ENCODE data around the gene HEPHL1. TPM values are rescaled to one million over a fixed set of nuclear protein-coding genes. Genes with fewer than 3 reads are reported as not detected.
"Not testable (repeated sequence)": the region's sequence is repeated elsewhere in the genome, so short reads cannot be mapped to it uniquely, and the experiment has no call there.

HEPHL1 gene
- total RNA-seq, 1 donor, result not detected

DNA sequence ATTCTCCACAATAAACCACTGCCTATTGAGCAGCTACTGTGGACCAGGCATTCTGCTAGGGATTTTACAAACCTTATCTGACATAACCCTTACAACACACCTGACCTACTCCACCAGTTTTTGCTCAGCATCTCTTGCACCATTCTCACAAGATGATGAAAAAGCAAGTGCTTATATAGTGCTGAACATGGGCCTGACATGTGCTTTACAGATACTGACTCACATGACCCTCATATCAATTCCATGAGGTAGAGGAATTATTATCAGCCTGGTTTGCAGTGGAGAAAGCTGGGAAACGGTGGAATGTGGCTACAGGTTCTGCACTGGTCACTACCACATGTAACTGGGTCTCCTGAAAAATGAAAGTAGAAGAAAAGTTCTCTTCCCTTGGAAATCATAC lies 69.9 kb downstream of the HEPHL1 start:
- Histone ChIP-seq H3K4me1 (ENCODE audit: insufficient read depth, low read length) (no peaks in the 10 kb centered on the region), H3K4me3 (ENCODE audit: low read length) (no peak overlapping the region), H3K9me3 (ENCODE audit: low read depth, low read length) (no peaks in the 10 kb centered on the region), H3K27me3 (ENCODE audit: insufficient read depth, low read length) (no peaks in the 10 kb centered on the region)

DNA sequence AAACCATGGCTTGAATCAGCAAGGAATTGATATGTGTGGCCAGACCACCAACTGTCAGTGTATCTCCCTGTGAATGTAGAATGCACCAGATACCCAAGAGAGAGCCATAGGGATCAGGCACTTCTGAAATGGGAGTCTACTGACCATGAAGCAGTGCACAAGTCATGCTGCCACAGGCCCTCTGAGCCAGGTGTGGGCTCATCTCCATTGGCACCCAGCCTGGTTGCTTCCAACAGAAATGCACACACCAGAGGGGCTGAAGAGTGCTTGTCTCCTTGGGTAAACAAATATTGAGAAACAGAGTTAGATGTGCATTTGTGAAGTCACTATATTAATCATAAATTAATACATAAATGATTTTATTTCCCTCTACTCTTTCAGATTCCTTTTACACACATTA lies 79.1 kb downstream of the HEPHL1 start:
- Histone ChIP-seq H3K4me1 (ENCODE audit: insufficient read depth, low read length) (no peaks in the 10 kb centered on the region), H3K27me3 (ENCODE audit: insufficient read depth, low read length) (no peaks in the 10 kb centered on the region), H3K9me3 (ENCODE audit: low read depth, low read length) (no peaks in the 10 kb centered on the region), H3K4me3 (ENCODE audit: low read length) (no peak overlapping the region)

DNA sequence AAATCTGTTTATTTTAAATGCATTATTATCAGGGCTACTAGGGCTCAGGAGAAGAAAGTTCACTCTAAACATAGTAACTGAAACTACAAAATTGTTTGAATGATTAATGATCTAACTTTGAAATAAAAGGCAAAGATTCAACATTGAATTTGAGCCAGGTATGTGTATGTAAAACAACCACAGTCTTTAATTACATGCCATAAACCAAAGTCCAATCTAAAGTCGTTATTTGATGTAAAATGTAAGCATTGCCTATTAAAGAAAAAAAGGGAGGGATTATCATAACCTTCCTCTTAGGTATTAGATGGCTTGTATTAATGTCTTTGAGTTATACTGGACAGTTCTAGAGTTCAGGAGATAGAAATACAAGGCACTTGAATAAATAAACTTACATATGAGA lies 82.3 kb downstream of the HEPHL1 start:
- Histone ChIP-seq H3K9me3 (ENCODE audit: low read depth, low read length) (no peaks in the 10 kb centered on the region), H3K4me3 (ENCODE audit: low read length) (no peak overlapping the region), H3K27me3 (ENCODE audit: insufficient read depth, low read length) (no peaks in the 10 kb centered on the region), H3K4me1 (ENCODE audit: insufficient read depth, low read length) (no peaks in the 10 kb centered on the region)

DNA sequence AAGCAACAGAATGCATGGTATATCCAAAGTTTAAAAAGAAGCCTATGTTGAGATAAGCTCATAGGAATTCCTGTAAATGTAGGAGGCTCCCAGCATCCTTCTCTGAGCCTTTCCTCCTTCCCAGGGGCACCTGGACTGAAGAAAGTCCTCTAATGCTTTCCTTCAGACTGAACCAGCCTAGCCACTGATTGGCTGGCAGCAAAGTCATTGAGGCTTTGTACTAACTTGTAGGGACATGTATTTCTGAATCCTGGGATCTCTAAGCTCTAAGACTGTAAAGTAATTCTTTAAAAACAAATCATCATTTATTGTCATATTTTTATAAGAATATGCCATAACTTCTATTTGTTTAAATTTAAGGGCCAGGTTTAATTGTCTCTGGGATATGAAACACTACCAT lies 83.6 kb downstream of the HEPHL1 start:
- Histone ChIP-seq H3K27me3 (ENCODE audit: insufficient read depth, low read length) (peaks cover 3% of the 10 kb centered on the region), H3K9me3 (ENCODE audit: low read depth, low read length) (no peaks in the 10 kb centered on the region), H3K4me3 (ENCODE audit: low read length) (no peak overlapping the region), H3K4me1 (ENCODE audit: insufficient read depth, low read length) (no peaks in the 10 kb centered on the region)

DNA sequence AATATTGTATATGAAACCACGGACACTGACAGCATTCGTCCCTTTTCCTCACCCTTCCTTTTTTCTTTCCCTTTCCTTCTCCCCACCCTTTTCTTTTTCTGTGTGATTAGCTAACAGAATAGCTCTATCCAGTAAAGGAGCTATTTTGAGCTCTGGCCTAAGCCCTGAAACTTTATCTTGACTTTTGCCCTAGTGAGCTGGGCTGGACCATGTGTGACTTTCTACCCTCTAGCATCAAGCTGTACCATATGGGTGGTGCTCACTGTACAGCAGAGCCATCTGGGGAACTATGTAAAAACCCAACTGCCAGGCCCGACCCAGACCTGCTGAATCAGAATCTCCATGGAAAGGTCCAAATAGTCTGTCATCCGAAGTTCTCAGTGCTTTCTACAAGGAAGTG lies 85.6 kb downstream of the HEPHL1 start:
- H3K27me3 ChIP-seq (ENCODE audit: insufficient read depth, low read length), result peaks cover 3% of the 10 kb centered on the region
- no peaks in the 10 kb centered on the region for H3K9me3 ChIP-seq (ENCODE audit: low read depth, low read length)
- no peaks in the 10 kb centered on the region for H3K4me1 ChIP-seq (ENCODE audit: insufficient read depth, low read length)
- H3K4me3 ChIP-seq (ENCODE audit: low read length), result no peak overlapping the region

DNA sequence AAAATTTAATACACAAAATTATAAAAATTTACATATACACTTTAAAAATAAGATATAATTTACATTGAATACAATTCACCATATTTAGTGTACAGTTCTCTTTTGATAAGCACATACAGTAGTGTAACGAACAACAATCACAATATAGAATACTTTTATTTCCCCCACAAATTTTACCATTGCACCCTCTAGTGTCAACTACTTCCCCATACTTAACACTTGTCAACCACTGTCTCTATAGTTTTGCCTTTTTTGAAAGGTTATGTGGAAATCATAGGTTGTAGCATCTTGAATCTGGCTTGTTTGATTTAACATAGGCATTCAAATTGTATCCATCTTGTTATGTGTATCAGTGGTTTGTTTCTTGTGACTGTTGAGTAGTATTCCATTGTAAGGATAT lies 86.2 kb downstream of the HEPHL1 start:
- Histone ChIP-seq H3K4me1 (ENCODE audit: insufficient read depth, low read length) (no peaks in the 10 kb centered on the region), H3K4me3 (ENCODE audit: low read length) (no peak overlapping the region), H3K9me3 (ENCODE audit: low read depth, low read length) (no peaks in the 10 kb centered on the region), H3K27me3 (ENCODE audit: insufficient read depth, low read length) (peaks cover 3% of the 10 kb centered on the region)

DNA sequence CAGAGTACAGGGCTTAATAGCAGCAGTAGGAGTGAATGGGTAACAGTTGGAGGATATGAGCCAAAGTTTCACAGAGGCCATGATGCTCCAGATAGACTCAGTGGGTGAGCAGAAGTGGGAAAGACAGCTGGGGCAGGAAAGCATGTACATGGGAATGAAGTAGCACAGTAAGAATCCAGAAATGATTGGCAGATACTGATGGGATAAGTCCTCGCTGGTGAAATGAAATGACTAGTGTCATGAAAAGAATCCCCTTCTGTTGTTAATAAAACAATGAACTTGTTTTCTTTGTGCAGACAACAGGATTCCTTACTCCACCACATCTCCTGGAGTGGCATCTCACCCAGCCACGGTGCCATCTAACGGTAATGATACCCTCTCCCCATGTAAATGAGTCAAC lies 90.1 kb downstream of the HEPHL1 start:
- Histone ChIP-seq H3K27me3 (ENCODE audit: insufficient read depth, low read length) (peaks cover 3% of the 10 kb centered on the region), H3K4me1 (ENCODE audit: insufficient read depth, low read length) (no peaks in the 10 kb centered on the region), H3K4me3 (ENCODE audit: low read length) (no peak overlapping the region), H3K9me3 (ENCODE audit: low read depth, low read length) (no peaks in the 10 kb centered on the region)

DNA sequence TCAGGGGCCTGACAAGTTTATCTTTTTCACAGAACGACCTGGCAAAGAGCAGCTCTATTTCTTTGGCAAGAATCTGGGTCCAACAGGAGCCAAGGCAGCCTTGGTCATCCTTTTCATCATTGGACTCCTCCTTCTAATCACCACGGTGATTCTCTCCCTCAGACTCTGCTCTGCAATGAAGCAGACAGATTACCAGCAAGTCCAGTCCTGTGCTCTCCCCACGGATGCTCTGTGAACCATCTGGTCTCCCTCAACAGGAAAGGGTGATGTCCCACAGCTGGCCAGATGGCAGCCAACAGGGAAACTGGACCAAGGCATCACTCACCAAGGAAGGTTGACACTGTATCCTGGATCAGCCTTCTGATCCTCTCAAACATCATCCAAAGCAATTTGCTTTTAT lies 90.5 kb downstream of the HEPHL1 start:
- Histone ChIP-seq H3K27me3 (ENCODE audit: insufficient read depth, low read length) (peaks cover 3% of the 10 kb centered on the region), H3K4me1 (ENCODE audit: insufficient read depth, low read length) (no peaks in the 10 kb centered on the region), H3K9me3 (ENCODE audit: low read depth, low read length) (no peaks in the 10 kb centered on the region), H3K4me3 (ENCODE audit: low read length) (no peak overlapping the region)

DNA sequence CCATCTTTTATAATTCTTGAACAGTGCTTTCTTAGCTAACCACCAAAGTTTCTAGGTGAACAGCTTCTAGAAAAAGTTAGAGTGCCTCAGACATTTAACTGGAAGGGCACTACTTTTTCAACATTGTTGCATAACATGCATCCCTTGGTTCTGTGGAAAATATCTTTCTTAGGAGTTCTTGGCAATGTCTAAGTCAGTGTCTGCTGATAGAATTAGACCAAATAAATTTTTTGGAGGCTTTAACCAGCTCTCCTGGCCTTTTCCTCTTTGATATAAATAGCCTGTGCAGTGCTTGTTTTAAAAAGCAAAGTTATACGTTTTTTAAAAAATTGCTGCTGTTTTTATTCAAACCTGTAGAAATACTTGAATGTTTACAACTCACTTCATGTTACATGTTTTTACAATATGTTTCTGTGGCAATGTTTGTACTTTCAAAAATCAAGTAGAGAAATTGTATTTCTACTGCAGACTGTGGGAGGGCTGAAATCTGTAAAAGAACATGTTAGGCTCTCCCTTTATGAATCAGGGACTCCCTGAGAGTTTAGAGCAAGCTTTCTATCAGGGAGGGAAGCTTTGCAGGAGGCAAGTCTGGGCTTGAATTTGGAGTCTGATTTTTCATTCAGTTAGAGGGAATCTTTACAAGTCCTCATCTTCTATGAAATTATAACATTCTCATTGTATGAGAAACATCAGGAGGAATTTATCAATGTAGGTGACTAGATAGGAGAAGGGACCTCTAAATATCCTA lies 91.2 kb downstream of the HEPHL1 start:
- Histone ChIP-seq H3K4me3 (ENCODE audit: low read length) (no peak overlapping the region), H3K4me1 (ENCODE audit: insufficient read depth, low read length) (no peaks in the 10 kb centered on the region), H3K9me3 (ENCODE audit: low read depth, low read length) (no peaks in the 10 kb centered on the region), H3K27me3 (ENCODE audit: insufficient read depth, low read length) (peaks cover 3% of the 10 kb centered on the region)

DNA sequence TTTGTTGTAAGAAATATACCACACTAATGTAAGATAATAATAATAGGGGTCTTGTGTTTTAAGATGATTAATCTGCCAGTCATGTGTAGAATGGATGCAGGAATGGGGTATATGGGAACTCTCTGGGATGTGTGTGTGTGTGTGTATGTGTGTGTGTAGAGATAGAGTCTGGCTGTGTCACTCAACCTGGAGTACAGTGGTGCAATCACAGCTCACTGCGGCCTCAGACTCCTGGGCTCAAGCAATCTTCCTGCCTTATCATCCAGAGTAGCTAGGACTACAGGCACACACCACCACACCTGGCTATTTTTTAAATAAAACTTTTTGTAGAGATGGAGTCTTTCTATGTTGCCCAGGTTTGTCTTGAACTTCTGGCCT lies 96.0 kb downstream of the HEPHL1 start:
- no peaks in the 10 kb centered on the region for H3K9me3 ChIP-seq (ENCODE audit: low read depth, low read length)
- H3K4me1 ChIP-seq (ENCODE audit: insufficient read depth, low read length), result no peaks in the 10 kb centered on the region
- H3K27me3 ChIP-seq (ENCODE audit: insufficient read depth, low read length), result no peaks in the 10 kb centered on the region
- no peak overlapping the region for H3K4me3 ChIP-seq (ENCODE audit: low read length)

DNA sequence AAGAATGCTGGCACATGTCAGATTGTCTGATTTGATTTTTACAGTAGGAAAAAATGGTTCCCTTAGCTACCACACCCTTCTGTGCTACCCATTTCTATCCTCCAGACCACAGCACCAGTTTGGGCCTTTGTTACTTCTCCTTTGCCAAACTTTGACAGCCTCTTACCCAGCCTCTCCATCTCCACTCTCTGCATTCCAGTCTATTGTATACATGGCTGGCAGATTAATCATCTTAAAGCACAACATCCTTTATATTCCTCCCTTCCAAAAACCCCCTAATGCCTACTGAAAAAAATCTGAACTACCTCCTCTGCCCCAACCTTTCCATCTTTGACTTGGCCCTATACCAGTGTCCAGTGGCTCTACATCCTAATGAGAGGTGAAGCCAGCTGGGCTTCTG lies 96.7 kb downstream of the HEPHL1 start:
- Histone ChIP-seq H3K4me3 (ENCODE audit: low read length) (no peak overlapping the region), H3K9me3 (ENCODE audit: low read depth, low read length) (no peaks in the 10 kb centered on the region), H3K27me3 (ENCODE audit: insufficient read depth, low read length) (no peaks in the 10 kb centered on the region), H3K4me1 (ENCODE audit: insufficient read depth, low read length) (no peaks in the 10 kb centered on the region)

DNA sequence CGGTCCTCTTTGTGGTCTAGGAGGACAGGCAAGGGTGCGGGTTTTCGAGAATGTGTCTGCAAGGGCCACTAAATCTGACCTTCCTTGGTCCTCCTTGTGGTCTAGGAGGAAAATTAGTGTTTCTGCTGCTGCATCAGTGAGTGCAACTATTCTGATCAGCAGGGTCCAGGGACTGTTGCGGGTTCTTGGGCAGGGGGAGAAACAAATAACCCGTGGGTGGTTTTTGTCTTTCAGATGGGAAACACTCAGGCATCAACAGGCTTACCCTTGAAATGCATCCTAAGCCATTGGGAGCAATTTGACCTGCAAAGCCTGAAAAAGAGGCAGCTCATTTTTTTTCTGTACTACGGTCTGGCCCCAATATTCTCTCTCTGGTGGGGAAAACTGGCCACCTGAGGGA lies 98.5 kb downstream of the HEPHL1 start:
- not testable (repeated sequence) for H3K9me3 ChIP-seq (ENCODE audit: low read depth, low read length); H3K4me3 ChIP-seq (ENCODE audit: low read length); H3K27me3 ChIP-seq (ENCODE audit: insufficient read depth, low read length); H3K4me1 ChIP-seq (ENCODE audit: insufficient read depth, low read length)

DNA sequence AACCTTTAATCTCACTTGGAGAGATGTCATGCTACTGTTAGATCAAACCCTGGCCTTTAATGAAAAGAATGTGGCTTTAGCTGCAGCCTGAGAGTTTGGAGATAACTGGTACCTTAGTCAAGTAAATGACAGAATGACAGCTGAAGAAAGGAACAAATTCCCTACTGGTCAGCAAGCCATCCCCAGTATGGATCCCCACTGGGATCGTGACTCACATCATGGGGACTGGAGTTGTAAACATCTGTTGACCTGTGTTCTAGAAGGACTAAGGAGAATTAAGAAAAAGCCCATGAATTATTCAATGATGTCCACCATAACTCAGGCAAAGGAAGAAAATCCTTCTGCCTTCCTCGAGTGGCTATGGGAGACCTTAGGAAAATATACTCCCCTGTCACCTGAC lies 99.4 kb downstream of the HEPHL1 start:
- H3K9me3 ChIP-seq (ENCODE audit: low read depth, low read length); H3K27me3 ChIP-seq (ENCODE audit: insufficient read depth, low read length); H3K4me3 ChIP-seq (ENCODE audit: low read length); H3K4me1 ChIP-seq (ENCODE audit: insufficient read depth, low read length): not testable (repeated sequence)

DNA sequence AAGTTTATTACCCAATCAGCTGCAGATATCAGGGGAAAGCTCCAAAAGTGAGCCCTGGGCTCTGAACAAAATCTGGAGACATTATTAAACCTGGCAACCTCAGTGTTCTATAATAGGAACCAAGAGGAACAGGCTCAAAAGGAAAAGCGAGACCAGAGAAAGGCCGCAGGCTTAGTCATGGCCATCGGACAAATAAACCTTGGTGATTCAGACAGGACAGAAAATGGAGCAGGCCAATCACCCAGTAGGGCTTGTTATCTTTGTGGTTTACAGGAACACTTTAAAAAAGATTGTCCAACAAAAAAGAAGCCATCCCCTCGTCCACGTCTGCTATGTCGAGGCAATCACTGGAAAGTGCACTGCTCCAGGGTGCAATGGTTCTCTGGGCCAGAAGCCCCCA lies 99.8 kb downstream of the HEPHL1 start:
- H3K4me1 ChIP-seq (ENCODE audit: insufficient read depth, low read length), result no peaks in the 10 kb centered on the region
- no peaks in the 10 kb centered on the region for H3K27me3 ChIP-seq (ENCODE audit: insufficient read depth, low read length)
- H3K9me3 ChIP-seq (ENCODE audit: low read depth, low read length), result no peaks in the 10 kb centered on the region
- H3K4me3 ChIP-seq (ENCODE audit: low read length), result no peak overlapping the region

DNA sequence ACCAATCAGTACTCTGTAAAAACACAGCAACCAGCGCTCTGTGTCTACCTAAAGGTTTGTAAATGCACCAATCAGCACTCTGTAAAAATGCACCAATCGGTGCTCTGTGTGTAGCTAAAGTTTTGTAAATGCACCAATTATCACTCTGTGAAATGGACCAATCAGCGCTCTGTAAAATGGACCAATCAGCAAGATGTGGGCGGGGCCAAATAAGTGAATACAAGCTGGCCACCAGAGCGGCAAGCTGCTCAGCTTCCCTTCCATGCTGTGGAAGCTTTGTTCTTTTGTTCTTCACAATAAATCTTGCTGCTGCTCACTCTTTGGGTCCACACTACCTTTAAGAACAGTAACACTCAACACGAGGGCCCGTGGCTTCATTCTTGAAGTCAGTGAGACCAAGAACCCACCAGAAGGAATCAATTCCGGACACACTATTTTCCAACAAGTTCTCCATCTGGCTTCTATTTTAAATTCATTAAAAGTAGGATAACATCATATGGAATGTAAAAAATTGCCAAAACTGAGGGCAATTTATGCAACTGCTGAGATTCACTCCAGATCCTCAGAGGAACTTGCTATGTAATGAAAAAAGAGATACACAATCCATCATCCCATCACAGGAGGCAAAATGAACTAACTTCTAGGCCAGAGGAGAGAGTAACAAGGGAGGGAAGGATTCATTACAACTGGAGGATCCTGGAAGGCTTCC lies 104.4 kb downstream of the HEPHL1 start:
- Histone ChIP-seq H3K9me3 (ENCODE audit: low read depth, low read length) (no peaks in the 10 kb centered on the region), H3K27me3 (ENCODE audit: insufficient read depth, low read length) (no peaks in the 10 kb centered on the region), H3K4me1 (ENCODE audit: insufficient read depth, low read length) (peaks cover 26% of the 10 kb centered on the region), H3K4me3 (ENCODE audit: low read length) (no peak overlapping the region)

DNA sequence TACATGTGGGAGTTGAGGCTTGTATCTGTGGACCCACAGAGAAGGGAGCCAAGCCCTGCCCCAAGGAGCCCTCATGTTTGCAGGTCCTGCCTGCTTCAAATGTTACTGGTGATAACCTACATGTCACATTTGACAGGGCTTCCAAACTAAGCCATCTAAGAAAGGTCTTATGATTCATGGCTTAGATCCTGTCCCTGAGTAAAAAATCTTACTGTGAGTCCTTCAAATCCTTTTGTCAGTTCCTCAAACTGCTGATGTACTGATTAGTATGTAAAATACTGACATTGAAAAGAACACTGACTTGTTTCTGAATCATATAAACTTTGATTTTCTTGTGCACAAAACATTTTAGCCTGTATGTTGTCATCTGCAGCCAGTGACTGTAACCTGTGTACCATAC lies 106.5 kb downstream of the HEPHL1 start:
- H3K9me3 ChIP-seq (ENCODE audit: low read depth, low read length), result no peaks in the 10 kb centered on the region
- H3K4me1 ChIP-seq (ENCODE audit: insufficient read depth, low read length), result peaks cover 44% of the 10 kb centered on the region
- H3K27me3 ChIP-seq (ENCODE audit: insufficient read depth, low read length), result no peaks in the 10 kb centered on the region
- H3K4me3 ChIP-seq (ENCODE audit: low read length), result no peak overlapping the region

All from mononuclear cell (primary cell).